ENCODE data around the gene TSHZ2. TPM values are rescaled to one million over a fixed set of nuclear protein-coding genes. Genes with fewer than 3 reads are reported as not detected.
A peak's percentile ranks its signal among the peaks of the same experiment; 100 is the strongest.

The TSHZ2 gene
- total and polyA plus RNA-seq, 4 donors: 0.93 to 8.8 (median 3.8) TPM

DNA sequence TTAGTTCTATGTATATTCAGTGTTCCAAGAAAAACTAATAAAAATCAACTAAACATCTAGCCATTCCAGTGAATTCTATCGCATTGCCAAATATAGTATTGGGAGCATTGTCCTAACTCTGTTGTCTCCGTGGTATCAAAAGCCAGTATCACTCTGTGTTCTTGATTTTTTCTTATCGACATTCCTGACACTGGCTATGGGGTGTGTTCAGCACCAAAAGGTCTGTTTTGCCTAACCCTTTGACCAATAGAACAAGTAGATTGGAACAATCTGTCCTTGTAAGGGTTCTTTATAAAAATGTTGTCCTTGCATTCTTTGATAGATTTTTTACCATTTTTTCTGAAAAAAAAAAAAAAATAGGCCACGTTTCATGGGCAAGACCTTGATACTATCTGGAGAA lies 161.5 kb downstream of the TSHZ2 start:
- no peaks in the 10 kb centered on the region for H3K9me3 ChIP-seq (ENCODE audit: control insufficient read depth in 4 of 4, insufficient read depth in 3 of 4, low read length in 3 of 4)
- H3K4me1 ChIP-seq (ENCODE audit: control insufficient read depth in 5 of 5, insufficient read depth in 5 of 5, low read length in 5 of 5): peaks cover 0 to 19% (median 0%) of the 10 kb centered on the region in 5 donors
- no peaks in the 10 kb centered on the region for H3K36me3 ChIP-seq (ENCODE audit: control insufficient read depth in 4 of 4, insufficient read depth in 4 of 4, low read length in 4 of 4)
- DNase-seq (no peak), ATAC-seq (ENCODE audit: insufficient read depth, low FRiP score) (no peak)
- WGBS, 2 donors: 80 to 88% methylated on average over 4 of the region's 4 CpGs
- H3K4me3 ChIP-seq: no peak overlapping the region
- H3K9ac ChIP-seq (ENCODE audit: insufficient read depth in 1 of 2, low read length in 2 of 2): no peak overlapping the region
- TF ChIP-seq, protein P1, sequence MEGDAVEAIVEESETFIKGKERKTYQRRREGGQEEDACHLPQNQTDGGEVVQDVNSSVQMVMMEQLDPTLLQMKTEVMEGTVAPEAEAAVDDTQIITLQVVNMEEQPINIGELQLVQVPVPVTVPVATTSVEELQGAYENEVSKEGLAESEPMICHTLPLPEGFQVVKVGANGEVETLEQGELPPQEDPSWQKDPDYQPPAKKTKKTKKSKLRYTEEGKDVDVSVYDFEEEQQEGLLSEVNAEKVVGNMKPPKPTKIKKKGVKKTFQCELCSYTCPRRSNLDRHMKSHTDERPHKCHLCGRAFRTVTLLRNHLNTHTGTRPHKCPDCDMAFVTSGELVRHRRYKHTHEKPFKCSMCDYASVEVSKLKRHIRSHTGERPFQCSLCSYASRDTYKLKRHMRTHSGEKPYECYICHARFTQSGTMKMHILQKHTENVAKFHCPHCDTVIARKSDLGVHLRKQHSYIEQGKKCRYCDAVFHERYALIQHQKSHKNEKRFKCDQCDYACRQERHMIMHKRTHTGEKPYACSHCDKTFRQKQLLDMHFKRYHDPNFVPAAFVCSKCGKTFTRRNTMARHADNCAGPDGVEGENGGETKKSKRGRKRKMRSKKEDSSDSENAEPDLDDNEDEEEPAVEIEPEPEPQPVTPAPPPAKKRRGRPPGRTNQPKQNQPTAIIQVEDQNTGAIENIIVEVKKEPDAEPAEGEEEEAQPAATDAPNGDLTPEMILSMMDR (IDR thresholded peaks at IDR 0.05; ENCODE audit: control extremely low read depth, extremely low read depth): no peak
- no peak overlapping the region for H3K27ac ChIP-seq (ENCODE audit: low read depth in 1 of 2, low read length in 1 of 2)
- no peaks in the 10 kb centered on the region for H3K27me3 ChIP-seq (ENCODE audit: control insufficient read depth in 3 of 3, insufficient read depth in 3 of 3, low read length in 2 of 3)

DNA sequence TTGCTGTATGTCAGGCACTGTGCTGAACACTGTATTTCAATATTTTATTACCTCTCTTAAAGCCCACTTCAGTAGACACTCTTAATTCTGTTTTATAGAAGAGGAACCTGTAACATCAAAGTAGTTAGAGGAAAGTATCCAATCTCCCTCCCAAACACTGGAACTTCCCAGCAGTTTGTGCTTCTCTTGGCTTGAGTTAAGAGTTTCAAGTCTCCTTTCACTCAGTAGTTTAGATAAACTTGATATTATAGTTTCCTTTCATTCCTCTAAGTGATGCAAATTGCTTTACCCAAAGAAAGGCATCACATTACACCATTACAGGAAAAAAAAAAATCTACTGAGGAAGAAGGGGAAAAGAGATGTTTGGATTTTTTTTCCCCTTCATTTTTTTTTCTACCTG lies 164.3 kb downstream of the TSHZ2 start:
- TF ChIP-seq, protein P1 (IDR thresholded peaks at IDR 0.05; ENCODE audit: control extremely low read depth, extremely low read depth): no peak
- DNase-seq: peak in 2 of 3 donors; percentile 53 to 70
- no peak overlapping the region for H3K27ac ChIP-seq (ENCODE audit: low read depth in 1 of 2, low read length in 1 of 2)

DNA sequence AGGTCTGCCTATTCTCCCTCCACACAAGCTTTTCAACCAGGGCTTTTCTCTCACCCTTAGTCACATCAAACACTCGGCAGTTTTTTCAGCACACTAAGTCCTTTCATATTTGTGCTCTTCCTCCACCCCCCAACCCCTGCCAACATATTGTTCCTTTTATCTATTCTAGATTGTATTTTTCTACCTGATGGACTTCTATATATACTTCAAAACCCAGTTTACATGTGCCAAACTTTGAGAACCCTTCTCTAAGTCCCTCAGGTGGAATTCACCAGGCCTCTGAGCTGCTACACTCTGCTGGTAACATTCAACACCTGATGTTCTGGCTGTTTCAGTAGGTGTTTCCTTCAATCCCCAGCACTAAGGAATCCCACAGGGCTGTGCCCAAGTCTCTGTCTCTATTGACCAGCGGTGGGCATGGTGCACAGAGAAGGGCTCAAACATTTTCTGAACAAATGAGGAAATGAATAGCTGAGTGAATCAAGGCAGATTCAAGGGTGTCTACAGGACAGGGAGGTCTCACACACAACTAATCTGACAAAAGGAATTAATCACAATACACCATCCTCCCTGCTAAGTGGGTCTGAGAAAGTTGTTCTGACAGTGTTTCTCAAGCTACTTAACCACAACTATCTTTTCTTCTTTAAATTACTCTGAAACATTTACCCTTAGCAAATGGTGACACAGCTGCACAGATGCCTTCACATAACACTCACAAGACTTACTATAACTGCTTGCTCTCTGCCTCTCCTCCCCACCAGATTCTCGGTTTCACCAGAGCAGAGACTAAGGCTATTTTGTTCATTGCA lies 166.5 kb downstream of the TSHZ2 start:
- H3K9me3 ChIP-seq (ENCODE audit: control insufficient read depth in 4 of 4, insufficient read depth in 3 of 4, low read length in 3 of 4): no peaks in the 10 kb centered on the region
- H3K4me3 ChIP-seq: no peak overlapping the region
- H3K27ac ChIP-seq (ENCODE audit: low read depth in 1 of 2, low read length in 1 of 2): no peak overlapping the region
- peaks cover 0 to 43% (median 0%) of the 10 kb centered on the region in 5 donors for H3K4me1 ChIP-seq (ENCODE audit: control insufficient read depth in 5 of 5, insufficient read depth in 5 of 5, low read length in 5 of 5)
- TF ChIP-seq, protein P1 (IDR thresholded peaks at IDR 0.05; ENCODE audit: control extremely low read depth, extremely low read depth): no peak
- no peaks in the 10 kb centered on the region for H3K36me3 ChIP-seq (ENCODE audit: control insufficient read depth in 4 of 4, insufficient read depth in 4 of 4, low read length in 4 of 4)
- DNase-seq (no peak), ATAC-seq (ENCODE audit: insufficient read depth, low FRiP score) (no peak)
- H3K9ac ChIP-seq (ENCODE audit: insufficient read depth in 1 of 2, low read length in 2 of 2): no peak overlapping the region
- 73 to 83% methylated on average over 3 of the region's 3 CpGs for WGBS, 2 donors
- H3K27me3 ChIP-seq (ENCODE audit: control insufficient read depth in 3 of 3, insufficient read depth in 3 of 3, low read length in 2 of 3): no peaks in the 10 kb centered on the region

More for the DNA sequence above, 164.3 kb downstream of the TSHZ2 start:
- Histone ChIP-seq H3K4me1 (ENCODE audit: control insufficient read depth in 5 of 5, insufficient read depth in 5 of 5, low read length in 5 of 5) (peaks cover 0 to 32% (median 0%) of the 10 kb centered on the region in 5 donors), H3K9ac (ENCODE audit: insufficient read depth in 1 of 2, low read length in 2 of 2) (no peak overlapping the region), H3K9me3 (ENCODE audit: control insufficient read depth in 4 of 4, insufficient read depth in 3 of 4, low read length in 3 of 4) (no peaks in the 10 kb centered on the region), H3K36me3 (ENCODE audit: control insufficient read depth in 4 of 4, insufficient read depth in 4 of 4, low read length in 4 of 4) (no peaks in the 10 kb centered on the region), H3K27me3 (ENCODE audit: control insufficient read depth in 3 of 3, insufficient read depth in 3 of 3, low read length in 2 of 3) (no peaks in the 10 kb centered on the region), H3K4me3 (no peak overlapping the region)
- ATAC-seq (ENCODE audit: insufficient read depth, low FRiP score): no peak
